Urothelium cell line (cell line): ENCODE results near the gene UBE4A.

ENCODE experiments used
- DNase-seq: peaks from one replicate; pipeline ENCODE4 v3.0.0; 2011; ENCODE audit warnings: low spot score, mixed read lengths
- FAIRE-seq: peaks from 2 replicates; lab custom pipeline; 2011; peaks lifted over from hg19 to GRCh38; lab: Jason Lieb, UNC

UBE4A gene

GRCh38 chr11:118359295-118359958 is at the start of gene UBE4A:
Gene UBE4A, plus strand, starts transcription at chr11:118359600. Its CDS starts 5,481 bp downstream, at chr11:118365081.
- FAIRE-seq (no peak), DNase-seq (peak; percentile 85)

- no peak for FAIRE-seq
- DNase-seq: no peak
Measured at GRCh38 chr11:118310271-118310670, 49.1 kb upstream of the UBE4A start.

- no peak for DNase-seq
- no peak for FAIRE-seq
Measured at GRCh38 chr11:118310781-118311485, 48.5 kb upstream of the UBE4A start.

- DNase-seq (no peak), FAIRE-seq (no peak)
Measured at GRCh38 chr11:118311518-118311917, 47.9 kb upstream of the UBE4A start.

- FAIRE-seq: no peak
- DNase-seq: no peak
Measured at GRCh38 chr11:118312328-118312727, 47.1 kb upstream of the UBE4A start.

GRCh38 chr11:118313242-118313641 is 46.2 kb upstream of the UBE4A start:
- FAIRE-seq (no peak), DNase-seq (no peak)

- DNase-seq: no peak
- FAIRE-seq: no peak
Measured at GRCh38 chr11:118314988-118315411, 44.4 kb upstream of the UBE4A start.

- DNase-seq: no peak
- no peak for FAIRE-seq
Measured at GRCh38 chr11:118318124-118318523, 41.3 kb upstream of the UBE4A start.

- FAIRE-seq: no peak
- DNase-seq: no peak
Measured at GRCh38 chr11:118318581-118319336, 40.6 kb upstream of the UBE4A start.

GRCh38 chr11:118319337-118319707 is 40.1 kb upstream of the UBE4A start:
- DNase-seq (no peak), FAIRE-seq (no peak)

GRCh38 chr11:118320515-118320914 is 38.9 kb upstream of the UBE4A start:
- DNase-seq (no peak), FAIRE-seq (no peak)

- FAIRE-seq (no peak), DNase-seq (no peak)
Measured at GRCh38 chr11:118321386-118322082, 37.9 kb upstream of the UBE4A start.

- FAIRE-seq: no peak
Measured at GRCh38 chr11:118322721-118323120, 36.7 kb upstream of the UBE4A start.

GRCh38 chr11:118325283-118325682 is 34.1 kb upstream of the UBE4A start:
- FAIRE-seq (no peak), DNase-seq (no peak)

More at GRCh38 chr11:118322721-118323120, 36.7 kb upstream of the UBE4A start:
- no peak for DNase-seq

- no peak for FAIRE-seq
Measured at GRCh38 chr11:118328745-118329144, 30.7 kb upstream of the UBE4A start.

GRCh38 chr11:118334745-118335144 is 24.7 kb upstream of the UBE4A start:
- FAIRE-seq (no peak), DNase-seq (no peak)

More at GRCh38 chr11:118328745-118329144, 30.7 kb upstream of the UBE4A start:
- DNase-seq: no peak

GRCh38 chr11:118338637-118339061 is 20.8 kb upstream of the UBE4A start:
- no peak for DNase-seq
- no peak for FAIRE-seq

GRCh38 chr11:118339281-118339961 is 20.0 kb upstream of the UBE4A start:
- FAIRE-seq (no peak), DNase-seq (no peak)

GRCh38 chr11:118340449-118340848 is 19.0 kb upstream of the UBE4A start:
- no peak for DNase-seq
- FAIRE-seq: no peak

- no peak for FAIRE-seq
Measured at GRCh38 chr11:118341261-118341660, 18.1 kb upstream of the UBE4A start.

More at GRCh38 chr11:118341261-118341660, 18.1 kb upstream of the UBE4A start:
- no peak for DNase-seq
